Kidney (tissue), 14 donors: Measurements from ENCODE around the gene BRINP2. TPM values are rescaled to one million over a fixed set of nuclear protein-coding genes. Genes with fewer than 3 reads are reported as not detected.

Source experiments
- DNase-seq, 5 donors: peaks; one replicate each; pipeline ENCODE4 v3.0.0-alpha.2; 2013 to 2020
- FAIRE-seq: peaks from 2 replicates; lab custom pipeline; 2012; peaks lifted over from hg19 to GRCh38; lab: Jason Lieb, UNC
- H3K27ac ChIP-seq, 2 donors: one replicate each; pipeline ENCODE4 v1.7.0; 2013; ENCODE audit warnings: low read depth in 2 of 2, low read length in 2 of 2, inconsistent platforms in 1 of 2
- H3K27me3 ChIP-seq: one replicate; pipeline ENCODE4 v1.7.1; 2013; ENCODE audit warnings: low read length, inconsistent platforms; ENCODE audit not compliant: control insufficient read depth, insufficient read depth
- H3K36me3 ChIP-seq, 3 donors: one replicate each; pipeline versions ENCODE4 v1.7.0 to v1.7.1; 2013; ENCODE audit warnings: low read length in 3 of 3, control low read depth in 1 of 3, inconsistent platforms in 1 of 3; ENCODE audit not compliant: insufficient read depth in 3 of 3, control insufficient read depth in 2 of 3
- H3K4me1 ChIP-seq, 3 donors: one replicate each; pipeline versions ENCODE4 v1.7.0 to v1.7.1; 2013; ENCODE audit warnings: low read length in 3 of 3, inconsistent platforms in 1 of 3, low read depth in 1 of 3; ENCODE audit not compliant: control insufficient read depth in 2 of 3, insufficient read depth in 2 of 3
- H3K4me3 ChIP-seq, 3 donors: one replicate each; pipeline versions ENCODE4 v1.7.0 to v1.8.1; 2013; ENCODE audit warnings: low read length in 3 of 3, control low read depth in 1 of 3, inconsistent platforms in 1 of 3
- H3K9ac ChIP-seq, 3 donors: one replicate each; pipeline versions ENCODE4 v1.7.0 to v1.7.1; 2013; ENCODE audit warnings: low read length in 3 of 3, control low read depth in 1 of 3, inconsistent platforms in 1 of 3
- H3K9me3 ChIP-seq, 3 donors: one replicate each; pipeline versions ENCODE4 v1.7.0 to v1.7.1; 2013; ENCODE audit warnings: low read length in 3 of 3, control low read depth in 1 of 3, inconsistent platforms in 1 of 3; ENCODE audit not compliant: control insufficient read depth in 2 of 3, insufficient read depth in 1 of 3
- CTCF ChIP-seq: IDR thresholded peaks from 3 replicates; pipeline ENCODE4 v1.5.1; 2012; ENCODE audit warnings: mild to moderate bottlenecking, moderate library complexity, borderline replicate concordance; ENCODE audit not compliant: insufficient read depth; ENCODE audit errors: extremely low read depth
- intact Hi-C: fragments of 100-400 bp; cut with DNase I; formaldehyde crosslinking; loops from one replicate; pipeline ENCODE4 v1.11.1; 2022
- polyA plus RNA-seq: library from polyadenylated mRNA; stranded (reverse); fragments of 350-450 nt; fragmentation: Illumina TruSeq; extraction: RNeasy Lipid Tissue Mini Kit (QIAGEN cat#74804); gene quantifications from one replicate; pipeline ENCODE4 v1.2.3, GENCODE V29; 2014; ENCODE audit warnings: low read depth, low replicate concordance; ENCODE audit not compliant: insufficient read depth
- total RNA-seq: library from RNA; stranded (reverse); fragmentation: NEBNext Ultra II Directional; extraction: Animal tissue kit (Norgen Biotek cat#: 25700); gene quantifications from one replicate; pipeline ENCODE4 v1.2.1, GENCODE V29; 2021
- donor health status: control.
- donor health status: control.
- donor health status: control.
- donor health status: control.
- donor health status: control.
- donor health status: DM: yes; HTN: yes; CAD: no.
- donor health status: Normal renal cell carcinoma (clear cell type).

Gene BRINP2
- total and polyA plus RNA-seq, 2 donors from 2014 or later, result not detected

- Histone ChIP-seq H3K27me3 (no peaks in the 10 kb centered on the region), H3K36me3 (no peaks in the 10 kb centered on the region), H3K27ac (no peak overlapping the region), H3K9ac (no peak overlapping the region), H3K4me3 (no peak overlapping the region), H3K9me3 (no peaks in the 10 kb centered on the region), H3K4me1 (peaks cover 0 to 4% (median 0%) of the 10 kb centered on the region in 3 donors)
- peak; percentile 61 for TF ChIP-seq CTCF
- intact Hi-C loops, result no loop called here
- DNase-seq, result peak; percentile 63 to 86 (median 73)
- FAIRE-seq, result no peak
Measured at GRCh38 chr1:177256153-177257075, 85.7 kb downstream of the BRINP2 start.

DNA sequence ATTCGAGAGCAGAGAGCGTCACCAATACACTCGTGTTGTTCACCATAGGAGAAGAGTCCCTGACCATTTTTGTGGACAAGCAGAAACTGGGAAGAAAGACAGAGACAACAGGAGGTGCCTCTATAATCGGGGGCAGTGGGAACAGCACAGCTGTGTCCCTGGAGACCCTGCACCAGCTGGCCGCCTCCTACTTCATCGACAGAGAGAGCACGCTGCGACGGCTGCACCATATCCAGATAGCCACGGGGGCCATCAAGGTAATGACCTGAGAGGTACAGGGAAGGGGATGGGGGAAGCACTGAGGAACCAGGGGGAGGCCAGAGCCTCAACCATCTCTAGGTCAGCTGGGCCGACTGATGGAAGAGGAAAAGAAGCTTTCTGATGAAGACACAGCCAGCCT is 86.4 kb downstream of the BRINP2 start:
- Histone ChIP-seq H3K9ac (no peak overlapping the region), H3K27me3 (no peaks in the 10 kb centered on the region), H3K27ac (no peak overlapping the region), H3K4me3 (no peak overlapping the region), H3K4me1 (peaks cover 0 to 4% (median 0%) of the 10 kb centered on the region in 3 donors), H3K36me3 (no peaks in the 10 kb centered on the region), H3K9me3 (no peaks in the 10 kb centered on the region)
- intact Hi-C loops, result no loop called here
- FAIRE-seq, result no peak
- no peak for DNase-seq
- TF ChIP-seq CTCF, result no peak

- Histone ChIP-seq H3K4me3 (no peak overlapping the region), H3K9ac (no peak overlapping the region), H3K4me1 (peaks cover 0 to 4% (median 0%) of the 10 kb centered on the region in 3 donors), H3K36me3 (no peaks in the 10 kb centered on the region), H3K27me3 (no peaks in the 10 kb centered on the region), H3K27ac (no peak overlapping the region), H3K9me3 (no peaks in the 10 kb centered on the region)
- intact Hi-C loops, result no loop called here
- no peak for FAIRE-seq
- no peak for TF ChIP-seq CTCF
- no peak for DNase-seq
Measured at GRCh38 chr1:177257576-177257975, 86.8 kb downstream of the BRINP2 start.
